HG03575 (cell line): ENCODE results near the gene SPRED1.

Experiments
- ATAC-seq: cut with Tn5 transposase; IDR thresholded peaks from one replicate; pipeline ENCODE4 v1.9.1; 2021; ENCODE audit not compliant: unreplicated experiment, insufficient number of reproducible peaks, low FRiP score; ENCODE audit errors: extremely low read depth

SPRED1 gene

GRCh38 chr15:38398134-38398533 is 145.5 kb downstream of the SPRED1 start:
- no peak for ATAC-seq

GRCh38 chr15:38401106-38401505 is 148.5 kb downstream of the SPRED1 start:
- no peak for ATAC-seq

- no peak for ATAC-seq
These were observed 149.1 kb downstream of the SPRED1 start for GRCh38 chr15:38401701-38402100.

- ATAC-seq: no peak
These were observed 153.8 kb downstream of the SPRED1 start for GRCh38 chr15:38406436-38406835.
